K562 (cell line): ENCODE measurements around the gene APLF. TPM values are rescaled to one million over a fixed set of nuclear protein-coding genes. Genes with fewer than 3 reads are reported as not detected.

Experiments
- ATAC-seq: fragments of 200-7000 bp; cut with Tn5 transposase; 3 replicates; pipeline ENCODE4 v1.9.1; 2020; ENCODE audit warnings: moderate library complexity
- BruUV-seq: library from RNA; stranded (reverse); fragments of 400-500 nt; replicated peaks from 2 replicates; lab custom pipeline; 2021; lab: Mats Ljungman, UMichigan
- CTCF ChIA-PET: fragments of 300-600 bp; formaldehyde crosslinking; extraction: SDS; loops from one replicate; lab custom pipeline; 2021; ENCODE audit warnings: low intra/inter-chr PET ratio; lab: Yijun Ruan, JAX
- POLR2A ChIA-PET: fragments of 300-600, 350-650 bp; sonication (Branson Sonifier 250); formaldehyde crosslinking; extraction: SDS; loops from one replicate; lab custom pipeline; 2021; ENCODE audit warnings: antibody characterized with exemption, inconsistent platforms; lab: Yijun Ruan, JAX
- DNase-seq, 4 experiments: peaks; one replicate each; pipeline versions ENCODE4 v3.0.0 to v3.0.0-alpha.2; 2011 to 2018; ENCODE audit warnings: low spot score in 3 of 4, mixed read lengths in 3 of 4; ENCODE audit errors: extremely low read depth in 1 of 4
- FAIRE-seq: peaks from 2 replicates; lab custom pipeline; 2011; peaks lifted over from hg19 to GRCh38; lab: Jason Lieb, UNC
- H2AFZ ChIP-seq: 2 replicates; pipeline ENCODE4 v1.6.0; 2011; ENCODE audit warnings: low read depth, low read length, control low read depth, inconsistent platforms
- H3K27ac ChIP-seq: fragments of 200-600 bp; 3 replicates; pipeline ENCODE4 v1.8.0; 2011; ENCODE audit warnings: low read depth, mild to moderate bottlenecking, control low read depth, inconsistent platforms, low read length, moderate library complexity, mixed read lengths; ENCODE audit errors: extremely low read depth
- H3K27me3 ChIP-seq, 2 experiments: fragments of 300-600 bp in 1 of 2; 2 replicates in 1 of 2; 3 replicates in 1 of 2; pipeline versions ENCODE4 v1.6.0 to v1.8.0; 2011; ENCODE audit warnings: inconsistent platforms in 2 of 2, low read length in 2 of 2, mild to moderate bottlenecking in 1 of 2, mixed read lengths in 1 of 2, moderate library complexity in 1 of 2; ENCODE audit not compliant: control insufficient read depth in 2 of 2, insufficient read depth in 2 of 2
- H3K36me3 ChIP-seq: fragments of 300-600 bp; 3 replicates; pipeline ENCODE4 v1.8.0; 2011; ENCODE audit warnings: mild to moderate bottlenecking, low read length, inconsistent platforms; ENCODE audit not compliant: control insufficient read depth, insufficient read depth
- H3K4me1 ChIP-seq, 2 experiments: fragments of 200-600 bp in 1 of 2; replicated peaks in 1 of 2; 2 replicates in 1 of 2; 3 replicates in 1 of 2; pipeline versions ENCODE4 v1.5.1 to v1.8.0; 2011; ENCODE audit warnings: inconsistent platforms in 2 of 2, low read length in 2 of 2, mild to moderate bottlenecking in 1 of 2, mixed read lengths in 1 of 2, moderate library complexity in 1 of 2; ENCODE audit not compliant: control insufficient read depth in 2 of 2, insufficient read depth in 2 of 2
- H3K4me2 ChIP-seq: 2 replicates; pipeline ENCODE4 v1.6.1; 2011; ENCODE audit warnings: low read length, control low read depth, inconsistent platforms, mixed read lengths; ENCODE audit not compliant: insufficient read depth
- H3K4me3 ChIP-seq: fragments of 200-600 bp; sonication (generic), shearing (Covaris generic); 2 replicates; pipeline ENCODE4 v1.5.1; 2016; ENCODE audit warnings: control low read depth, inconsistent platforms
- H3K79me2 ChIP-seq: fragments of 200-600 bp; 3 replicates; pipeline ENCODE4 v1.8.0; 2011; ENCODE audit warnings: low read length, inconsistent platforms; ENCODE audit not compliant: control insufficient read depth, insufficient read depth
- H3K9ac ChIP-seq, 2 experiments: 2 replicates each; pipeline versions ENCODE4 v1.6.0 to v1.6.1; 2011; ENCODE audit warnings: low read depth in 2 of 2, low read length in 2 of 2, control low read depth in 1 of 2, inconsistent platforms in 1 of 2, mild to moderate bottlenecking in 1 of 2, mixed read lengths in 1 of 2; ENCODE audit not compliant: insufficient read depth in 1 of 2
- H3K9me1 ChIP-seq: one replicate; pipeline ENCODE4 v1.6.0; 2011; ENCODE audit warnings: inconsistent platforms, mild to moderate bottlenecking, low read length, moderate library complexity; ENCODE audit not compliant: control insufficient read depth, insufficient read depth
- H3K9me3 ChIP-seq: replicated peaks from 2 replicates; pipeline ENCODE4 v1.5.1; 2011; ENCODE audit warnings: low read depth, low read length, inconsistent platforms; ENCODE audit not compliant: control insufficient read depth, insufficient read depth
- H4K20me1 ChIP-seq: replicated peaks from 2 replicates; pipeline ENCODE4 v1.6.1; 2011; ENCODE audit warnings: low read length, inconsistent platforms, mixed read lengths; ENCODE audit not compliant: control insufficient read depth, insufficient read depth
- CXXC5 ChIP-seq: fragments of 250-450 bp; sonication (Bioruptor Pico); IDR thresholded peaks from 2 replicates; pipeline ENCODE4 v1.8.0; 2022; ENCODE audit warnings: inconsistent platforms, mild to moderate bottlenecking, moderate library complexity
- JUNB ChIP-seq: fragments of 450-650 bp; formaldehyde crosslinking; conservative IDR thresholded peaks from 2 replicates; pipeline ENCODE4 v1.4.0; 2020; ENCODE audit warnings: mild to moderate bottlenecking
- MBD2 ChIP-seq: sonication (generic); IDR thresholded peaks from 2 replicates; pipeline ENCODE4 v1.6.1; 2016; ENCODE audit warnings: low read depth, borderline replicate concordance
- PCBP1 ChIP-seq: fragments of 200-400 bp; formaldehyde crosslinking; IDR thresholded peaks from 2 replicates; pipeline ENCODE4 v1.6.1; 2018; ENCODE audit warnings: mild to moderate bottlenecking, low read depth, low read length; ENCODE audit not compliant: poor library complexity, severe bottlenecking
- RBM25 ChIP-seq: fragments of 200-400 bp; formaldehyde crosslinking; IDR thresholded peaks from 2 replicates; pipeline ENCODE4 v1.6.1; 2018; ENCODE audit warnings: low read length, low read depth, moderate library complexity; ENCODE audit not compliant: severe bottlenecking
- SMARCC2 ChIP-seq: fragments of 450-650 bp; IDR thresholded peaks from 2 replicates; pipeline ENCODE4 v1.6.1; 2017; ENCODE audit warnings: antibody characterized with exemption, moderate library complexity, mild to moderate bottlenecking, low read depth
- STAT6 ChIP-seq: sonication (generic); formaldehyde crosslinking; IDR thresholded peaks from 2 replicates; pipeline ENCODE4 v1.8.1; 2023; ENCODE audit warnings: mild to moderate bottlenecking, missing genetic modification reagents
- THRA ChIP-seq: fragments of 450-650 bp; IDR thresholded peaks from 2 replicates; pipeline ENCODE4 v1.6.1; 2017; ENCODE audit warnings: mild to moderate bottlenecking, moderate library complexity
- ZNF354B ChIP-seq: fragments of 250-450 bp; sonication (Bioruptor Pico); IDR thresholded peaks from 2 replicates; pipeline ENCODE4 v1.4.0; 2020
- ZNF395 ChIP-seq: fragments of 200-800 bp; sonication (Bioruptor generic); IDR thresholded peaks from 2 replicates; pipeline ENCODE4 v1.6.1; 2017; ENCODE audit warnings: missing genetic modification characterization, missing compliant biosample characterization
- ZNF695 ChIP-seq: fragments of 450-650 bp; formaldehyde crosslinking; IDR thresholded peaks from 2 replicates; pipeline ENCODE4 v1.4.0; 2020; ENCODE audit warnings: mild to moderate bottlenecking, moderate library complexity
- WGBS: fragments of 100-300 bp; shearing (Covaris generic); methylation state at CpG from one replicate; pipeline ENCODE4 v1.1.6; 2016; ENCODE audit warnings: low coverage, mixed read lengths; ENCODE audit not compliant: insufficient coverage; ENCODE audit errors: missing lambda C conversion rate; 5-methylcytosine and 5-hydroxymethylcytosine counted together
- in situ Hi-C: fragments of 300-500 bp; cut with MboI; formaldehyde crosslinking; loops from 4 replicates; pipeline ENCODE4 v1.15.0; 2018; ENCODE audit warnings: inconsistent platforms, mixed read lengths
- intact Hi-C: fragments of 100-400 bp; cut with micrococcal nuclease; formaldehyde crosslinking; loops from 2 replicates; pipeline ENCODE4 v1.14.2; 2022
- polyA plus RNA-seq, 8 experiments: library from polyadenylated mRNA; depleted of rRNA in 4 of 8; stranded (reverse) in 5 of 8; unstranded in 3 of 8; fragments of >200 nt; fragmentation: Nextera tagmentation in 2 of 8; fragmentation: Illumina TruSeq in 1 of 8; extraction: Ambion mirVana in 2 of 8; extraction: Trizol in 1 of 8; gene quantifications; 2 replicates each; pipeline versions ENCODE4 v1.2.1 to v1.2.3, GENCODE V29; 2011 to 2014; ENCODE audit warnings: inconsistent platforms in 1 of 8, missing spikeins in 1 of 8
- total RNA-seq, 7 experiments: library from RNA; depleted of rRNA in 6 of 7; stranded (reverse); fragments of >200 nt in 6 of 7; fragmentation: Illumina TruSeq in 2 of 7; extraction: Trizol in 2 of 7; gene quantifications; 2 replicates each; pipeline versions ENCODE4 v1.2.1 to v1.2.3, GENCODE V29; 2011 to 2021; ENCODE audit warnings: low replicate concordance in 1 of 7

Gene APLF
- total and polyA plus RNA-seq, 9 of the 15 experiments (the other 6 are each of a cell fraction or from before 2014, with no cell fraction given): 0.07 to 1.1 (median 0.71) TPM

GRCh38 chr2:68465081-68465916, 2.1 kb upstream of the APLF start (continued):
- no peak for TF ChIP-seq SMARCC2
- TF ChIP-seq ZNF395 (CRISPR knock-in tag): no peak
- TF ChIP-seq RBM25: peak; percentile 86
- no peak for TF ChIP-seq ZNF354B (CRISPR knock-in tag)

GRCh38 chr2:68466361-68466777, 1.0 kb upstream of the APLF start:
- H3K36me3 ChIP-seq: no peaks in the 10 kb centered on the region; the same call in 2 of the 3 replicates
- H3K4me1 ChIP-seq: peaks cover 8 to 30% of the 10 kb centered on the region in 2 experiments; a peak in 4 of 5 replicates
- BruUV-seq: no TSS peak
- no peaks in the 10 kb centered on the region for H4K20me1 ChIP-seq
- intact Hi-C loops (loop anchor here (2.0 kb wide), 1 partner anchor 180 kb away; no protein-coding TSS in a partner anchor), in situ Hi-C loops (loop anchor here (10.0 kb wide), 1 partner anchor 368 kb away; no protein-coding TSS in a partner anchor)
- ATAC-seq: no peak
- peak in 3 of 4 experiments; percentile 11 to 38 (median 11) for DNase-seq
- TF ChIP-seq CXXC5 (0 out of 2 replicates have a peak, but pooled peaks have one; percentile 10), JUNB (CRISPR knock-in tag) (0 out of 2 replicates have a peak, but pooled peaks have one; percentile 6), STAT6 (CRISPR knock-in tag) (0 out of 2 replicates have a peak, but pooled peaks have one; percentile 20), PCBP1 (no peak), MBD2 (no peak), ZNF695 (CRISPR knock-in tag) (no peak), THRA (no peak)
- peak; percentile 19 for FAIRE-seq
- POLR2A ChIA-PET: interaction anchor here (0.5 to 1.4 kb wide), 7 partner anchors 11 to 922 kb away, joined by 3 to 5 read pairs (median 3); no protein-coding TSS in a partner anchor
- 6% methylated on average over 11 of the region's 11 CpGs for WGBS
- peaks cover 3% of the 10 kb centered on the region; the same call in 2 of the 3 replicates for H3K79me2 ChIP-seq
- peak overlapping the region; percentile 65 for H3K27ac ChIP-seq
- peak overlapping the region; percentile 76 for H3K4me3 ChIP-seq
- peak overlapping the region; percentile 97 for H3K4me2 ChIP-seq
- CTCF ChIA-PET: interaction anchor here (0.6 kb wide), 1 partner anchor 244 kb away, joined by 3 read pairs; no protein-coding TSS in a partner anchor
- H2AFZ ChIP-seq: peak overlapping the region; percentile 94
- no peaks in the 10 kb centered on the region for H3K9me1 ChIP-seq
- no peaks in the 10 kb centered on the region; a peak in 1 of 5 replicates for H3K27me3 ChIP-seq
- peak overlapping the region; percentile 72 to 97 for H3K9ac ChIP-seq
- H3K9me3 ChIP-seq: no peaks in the 10 kb centered on the region
